ENCODE results near the gene TNFAIP8. TPM values are rescaled to one million over a fixed set of nuclear protein-coding genes. Genes with fewer than 3 reads are reported as not detected.
A peak's percentile ranks its signal among the peaks of the same experiment; 100 is the strongest.

Gene TNFAIP8
- total RNA-seq, 1 experiment from 2014 or later, result 24.1 TPM

GRCh38 chr5:119321569-119322311 lies 34.1 kb upstream of the TNFAIP8 start:
- ChIA-PET POLR2A (interaction anchor here (1.3 kb wide), 1 partner anchor 54 kb away, joined by 3 read pairs; no protein-coding TSS in a partner anchor), CTCF (interaction anchor here (1.4 kb wide), 1 partner anchor 14 kb away, joined by 3 read pairs; no protein-coding TSS in a partner anchor)
- TF ChIP-seq PRRX2 (CRISPR knock-in tag; IDR thresholded peaks at IDR 0.05), result no peak
- TF ChIP-seq JAZF1 (CRISPR knock-in tag; IDR thresholded peaks at IDR 0.05), result no peak
- no peak for TF ChIP-seq ZNF232 (CRISPR knock-in tag; IDR thresholded peaks at IDR 0.05)
- TF ChIP-seq ESRRA (CRISPR knock-in tag; IDR thresholded peaks at IDR 0.05; ENCODE audit: borderline replicate concordance), result no peak
- no peak for TF ChIP-seq NR1H2 (CRISPR knock-in tag; IDR thresholded peaks at IDR 0.05)
- no peak for TF ChIP-seq FOXP4 (CRISPR knock-in tag; IDR thresholded peaks at IDR 0.05)
- TF ChIP-seq HMGA2 (CRISPR knock-in tag; IDR thresholded peaks at IDR 0.05), result no peak
- no peak for TF ChIP-seq ZNF671 (CRISPR knock-in tag; IDR thresholded peaks at IDR 0.05)
- no peak for TF ChIP-seq CREM (CRISPR knock-in tag; IDR thresholded peaks at IDR 0.05)
- TF ChIP-seq TEAD1 (CRISPR knock-in tag; IDR thresholded peaks at IDR 0.05), result no peak
- TF ChIP-seq NR2C2 (CRISPR knock-in tag; IDR thresholded peaks at IDR 0.05), result no peak
- TF ChIP-seq, protein P1, sequence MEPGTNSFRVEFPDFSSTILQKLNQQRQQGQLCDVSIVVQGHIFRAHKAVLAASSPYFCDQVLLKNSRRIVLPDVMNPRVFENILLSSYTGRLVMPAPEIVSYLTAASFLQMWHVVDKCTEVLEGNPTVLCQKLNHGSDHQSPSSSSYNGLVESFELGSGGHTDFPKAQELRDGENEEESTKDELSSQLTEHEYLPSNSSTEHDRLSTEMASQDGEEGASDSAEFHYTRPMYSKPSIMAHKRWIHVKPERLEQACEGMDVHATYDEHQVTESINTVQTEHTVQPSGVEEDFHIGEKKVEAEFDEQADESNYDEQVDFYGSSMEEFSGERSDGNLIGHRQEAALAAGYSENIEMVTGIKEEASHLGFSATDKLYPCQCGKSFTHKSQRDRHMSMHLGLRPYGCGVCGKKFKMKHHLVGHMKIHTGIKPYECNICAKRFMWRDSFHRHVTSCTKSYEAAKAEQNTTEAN (CRISPR knock-in tag; IDR thresholded peaks at IDR 0.05), result no peak
- TF ChIP-seq, protein P2, sequence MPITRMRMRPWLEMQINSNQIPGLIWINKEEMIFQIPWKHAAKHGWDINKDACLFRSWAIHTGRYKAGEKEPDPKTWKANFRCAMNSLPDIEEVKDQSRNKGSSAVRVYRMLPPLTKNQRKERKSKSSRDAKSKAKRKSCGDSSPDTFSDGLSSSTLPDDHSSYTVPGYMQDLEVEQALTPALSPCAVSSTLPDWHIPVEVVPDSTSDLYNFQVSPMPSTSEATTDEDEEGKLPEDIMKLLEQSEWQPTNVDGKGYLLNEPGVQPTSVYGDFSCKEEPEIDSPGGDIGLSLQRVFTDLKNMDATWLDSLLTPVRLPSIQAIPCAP (CRISPR knock-in tag; IDR thresholded peaks at IDR 0.05), result no peak
- TF ChIP-seq RORB (CRISPR knock-in tag; IDR thresholded peaks at IDR 0.05), result no peak
- ATAC-seq (no peak), DNase-seq (ENCODE audit: low spot score) (no peak)
- H3K4me1 Mint-ChIP-seq, result peaks cover 60% of the 10 kb centered on the region
- H3K27ac Mint-ChIP-seq, result peak overlapping the region; percentile 62; the same call in 1 of the 2 replicates
- no peaks in the 10 kb centered on the region for H3K36me3 Mint-ChIP-seq
- no peaks in the 10 kb centered on the region for H3K27me3 Mint-ChIP-seq (ENCODE audit: low read depth)
- H3K4me3 Mint-ChIP-seq, result no peak overlapping the region
- no peaks in the 10 kb centered on the region for H3K9me3 Mint-ChIP-seq

DNA sequence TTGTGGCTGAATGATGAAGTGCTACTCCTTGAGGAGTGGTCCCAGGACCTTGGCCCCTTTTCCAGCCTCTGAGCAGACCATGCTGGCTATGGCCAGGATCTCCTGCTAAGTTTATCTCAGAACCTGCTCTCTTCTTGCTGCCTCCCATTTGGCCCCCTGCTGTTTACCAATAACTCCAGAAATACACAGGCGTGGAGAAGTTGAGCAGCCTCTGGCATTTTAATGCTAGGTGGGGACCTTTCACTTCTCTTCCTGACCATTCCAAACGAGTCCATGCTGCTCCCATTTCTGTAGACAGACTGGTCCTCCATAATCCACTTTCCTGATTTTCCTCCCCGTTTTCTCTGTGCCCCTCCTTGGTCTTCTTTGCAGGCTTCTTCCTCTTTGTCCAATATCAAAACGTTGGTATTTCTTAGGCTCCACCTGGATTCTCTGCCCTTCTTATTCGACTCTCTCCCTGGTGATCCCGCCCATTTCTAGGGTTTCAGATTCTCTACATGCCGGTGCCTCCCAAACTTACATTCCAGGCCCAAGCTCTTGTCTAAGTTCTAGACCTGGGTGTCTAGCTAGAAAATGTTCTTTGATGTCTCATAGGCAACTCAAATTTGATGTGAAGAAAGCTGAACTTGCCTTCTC lies 33.4 kb upstream of the TNFAIP8 start:
- Mint-ChIP-seq H3K27ac (peak overlapping the region; percentile 62; the same call in 1 of the 2 replicates), H3K9me3 (no peaks in the 10 kb centered on the region), H3K36me3 (no peaks in the 10 kb centered on the region), H3K4me3 (peak overlapping the region; percentile 8; the same call in 1 of the 2 replicates), H3K4me1 (peaks cover 65% of the 10 kb centered on the region), H3K27me3 (ENCODE audit: low read depth) (no peaks in the 10 kb centered on the region)
- ATAC-seq (peak; percentile 16; the same call in 1 of the 2 replicates), DNase-seq (ENCODE audit: low spot score) (no peak)
- TF ChIP-seq FOXP1 (CRISPR knock-in tag; IDR thresholded peaks at IDR 0.05; ENCODE audit: borderline replicate concordance) (no peak), ZNF425 (CRISPR knock-in tag; conservative IDR thresholded peaks at IDR 0.05) (no peak), AR (CRISPR knock-in tag; IDR thresholded peaks at IDR 0.05) (no peak), CBFB (CRISPR knock-in tag; IDR thresholded peaks at IDR 0.05; ENCODE audit: low read depth) (no peak), MYBL2 (CRISPR knock-in tag; IDR thresholded peaks at IDR 0.05) (no peak), MXD4 (CRISPR knock-in tag; IDR thresholded peaks at IDR 0.05; ENCODE audit: borderline replicate concordance) (no peak), KAT7 (CRISPR knock-in tag; IDR thresholded peaks at IDR 0.05; ENCODE audit: borderline replicate concordance) (no peak)
- TF ChIP-seq, protein P3, sequence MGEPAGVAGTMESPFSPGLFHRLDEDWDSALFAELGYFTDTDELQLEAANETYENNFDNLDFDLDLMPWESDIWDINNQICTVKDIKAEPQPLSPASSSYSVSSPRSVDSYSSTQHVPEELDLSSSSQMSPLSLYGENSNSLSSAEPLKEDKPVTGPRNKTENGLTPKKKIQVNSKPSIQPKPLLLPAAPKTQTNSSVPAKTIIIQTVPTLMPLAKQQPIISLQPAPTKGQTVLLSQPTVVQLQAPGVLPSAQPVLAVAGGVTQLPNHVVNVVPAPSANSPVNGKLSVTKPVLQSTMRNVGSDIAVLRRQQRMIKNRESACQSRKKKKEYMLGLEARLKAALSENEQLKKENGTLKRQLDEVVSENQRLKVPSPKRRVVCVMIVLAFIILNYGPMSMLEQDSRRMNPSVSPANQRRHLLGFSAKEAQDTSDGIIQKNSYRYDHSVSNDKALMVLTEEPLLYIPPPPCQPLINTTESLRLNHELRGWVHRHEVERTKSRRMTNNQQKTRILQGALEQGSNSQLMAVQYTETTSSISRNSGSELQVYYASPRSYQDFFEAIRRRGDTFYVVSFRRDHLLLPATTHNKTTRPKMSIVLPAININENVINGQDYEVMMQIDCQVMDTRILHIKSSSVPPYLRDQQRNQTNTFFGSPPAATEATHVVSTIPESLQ (CRISPR knock-in tag; IDR thresholded peaks at IDR 0.05), result no peak
- TF ChIP-seq, protein P4, sequence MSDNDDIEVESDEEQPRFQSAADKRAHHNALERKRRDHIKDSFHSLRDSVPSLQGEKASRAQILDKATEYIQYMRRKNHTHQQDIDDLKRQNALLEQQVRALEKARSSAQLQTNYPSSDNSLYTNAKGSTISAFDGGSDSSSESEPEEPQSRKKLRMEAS (CRISPR knock-in tag; IDR thresholded peaks at IDR 0.05), result no peak
- ChIA-PET POLR2A (no interaction called here), CTCF (interaction anchor here (1.0 to 1.4 kb wide), 2 partner anchors 9 to 13 kb away, joined by 3 read pairs; no protein-coding TSS in a partner anchor)

All from WTC11 (cell line).